ENCODE measurements around the gene BABAM2. TPM values are rescaled to one million over a fixed set of nuclear protein-coding genes. Genes with fewer than 3 reads are reported as not detected.

Gene BABAM2
- total and polyA plus RNA-seq, 2 of the 4 experiments (the other 2 are of a cell fraction) = 20.9 to 23.1 TPM

- H3K4me3 ChIP-seq (ENCODE audit: insufficient read depth, low read depth, low read length) = no peak overlapping the region
- peak overlapping the region; percentile 63; the same call in 1 of the 2 replicates for H3K18ac ChIP-seq (ENCODE audit: low read depth, low read length)
- H2BK5ac ChIP-seq (ENCODE audit: low read depth, low read length, poor library complexity, severe bottlenecking) = peak overlapping the region; percentile 65
- DNase-seq (peak; percentile 75), ATAC-seq (ENCODE audit: low read depth) (peak; percentile 47; the same call in 1 of the 2 replicates)
- H3K36me3 ChIP-seq (ENCODE audit: control insufficient read depth, insufficient read depth, low read length) = no peaks in the 10 kb centered on the region
- no peak overlapping the region for H4K91ac ChIP-seq (ENCODE audit: insufficient read depth, low read depth, low read length)
- H3K27ac ChIP-seq (ENCODE audit: insufficient read depth, low read length) = no peak overlapping the region
- H3K56ac ChIP-seq (ENCODE audit: extremely low read depth, insufficient read depth, low read length) = no peak overlapping the region
- H3K4me2 ChIP-seq (ENCODE audit: low read depth, low read length) = peak overlapping the region; percentile 20; the same call in 1 of the 2 replicates
- ChIA-PET CTCF (no interaction called here), POLR2A (ENCODE audit: unreplicated experiment) (no interaction called here)
- TF ChIP-seq FOS (IDR thresholded peaks at IDR 0.05; ENCODE audit: low read depth, low read length) (no peak), RFX5 (IDR thresholded peaks at IDR 0.05; ENCODE audit: low read depth, low read length) (no peak), CEBPB (IDR thresholded peaks at IDR 0.05; ENCODE audit: low read depth, low read length) (no peak), MAFK (IDR thresholded peaks at IDR 0.05; ENCODE audit: low read depth, low read length) (no peak), CHD1 (IDR thresholded peaks at IDR 0.05; ENCODE audit: low read depth, low read length) (no peak), RCOR1 (IDR thresholded peaks at IDR 0.05; ENCODE audit: insufficient replicate concordance, low read length) (no peak), SMC3 (IDR thresholded peaks at IDR 0.05; ENCODE audit: low read depth, low read length) (no peak), RAD21 (IDR thresholded peaks at IDR 0.05; ENCODE audit: low read length) (no peak), MAZ (IDR thresholded peaks at IDR 0.05; ENCODE audit: borderline replicate concordance, low read depth, low read length) (no peak), MXI1 (IDR thresholded peaks at IDR 0.05; ENCODE audit: borderline replicate concordance, low read depth, low read length) (no peak), NFE2L2 (IDR thresholded peaks at IDR 0.05; ENCODE audit: low read depth, low read length) (no peak), POLR2A (IDR thresholded peaks at IDR 0.05; ENCODE audit: low read depth, low read length) (no peak), ELK1 (IDR thresholded peaks at IDR 0.05; ENCODE audit: borderline replicate concordance, low read depth, low read length) (no peak), BHLHE40 (IDR thresholded peaks at IDR 0.05; ENCODE audit: low read depth, low read length) (no peak), CTCF (conservative IDR thresholded peaks at IDR 0.05; ENCODE audit: low read depth, low read length) (no peak), USF2 (IDR thresholded peaks at IDR 0.05; ENCODE audit: low read depth, low read length) (no peak)
- peak overlapping the region; percentile 47; the same call in 1 of the 2 replicates for H3K14ac ChIP-seq (replicated peaks; ENCODE audit: low read depth, low read length)
- peak overlapping the region; percentile 38; the same call in 1 of the 2 replicates for H3K4ac ChIP-seq (ENCODE audit: low read depth, low read length)
- H3K9me3 ChIP-seq (ENCODE audit: control insufficient read depth, insufficient read depth, low read length) = no peaks in the 10 kb centered on the region
- H4K8ac ChIP-seq (ENCODE audit: low read depth in 2 of 2, low read length in 2 of 2) = 0 out of 4 replicates have a peak overlapping the region, but pooled peaks of 1 of the 2 experiments have one; percentile 71
- H2AK9ac ChIP-seq (replicated peaks; ENCODE audit: low read depth, low read length, poor library complexity) = no peak overlapping the region
- WGBS, 2 experiments (ENCODE audit: extremely low coverage in 2 of 2, insufficient read length in 1 of 2) = 50% methylated on average over 1 of the region's 2 CpGs; no CpG with 5 or more reads in 1 of the 2 experiments
- no peaks in the 10 kb centered on the region for H3K27me3 ChIP-seq (ENCODE audit: control insufficient read depth, insufficient read depth, low read length)
- intact Hi-C loops (cut with micrococcal nuclease) = loop anchor here (10.0 kb wide), 1 partner anchor 228 kb away; the partner anchor contains the start of gene FOSL2
- H2BK15ac ChIP-seq (ENCODE audit: low read depth, low read length) = 0 out of 3 replicates have a peak overlapping the region, but pooled peaks have one; percentile 31
- peaks cover 0 to 12% of the 10 kb centered on the region in 2 experiments; a peak in 2 of 4 replicates for H3K79me1 ChIP-seq (ENCODE audit: low read depth in 1 of 2, low read length in 2 of 2)
- H2BK120ac ChIP-seq (ENCODE audit: low read depth, low read length) = peak overlapping the region; percentile 68; the same call in 1 of the 2 replicates
- peak overlapping the region; percentile 70 for H2BK20ac ChIP-seq (ENCODE audit: low read depth, low read length)
- H3K4me1 ChIP-seq (ENCODE audit: control insufficient read depth, insufficient read depth, low read length) = peaks cover 14% of the 10 kb centered on the region
- H4K20me1 ChIP-seq (ENCODE audit: insufficient read depth, low read length) = no peaks in the 10 kb centered on the region
- H4K5ac ChIP-seq (ENCODE audit: low read depth, low read length) = peak overlapping the region; percentile 61; the same call in 1 of the 2 replicates
- in situ Hi-C loops (cut with MboI; ENCODE audit: low sequenced_read_pairs) = no loop called here
- H3K9me1 ChIP-seq (ENCODE audit: insufficient read depth, low read length) = peaks cover 7% of the 10 kb centered on the region; the same call in 1 of the 2 replicates
- no peak overlapping the region for H3K9ac ChIP-seq (ENCODE audit: low read depth, low read length)
- H2AFZ ChIP-seq (replicated peaks; ENCODE audit: low read length, poor library complexity) = no peak overlapping the region
- H3K23ac ChIP-seq (ENCODE audit: low read depth, low read length) = no peak overlapping the region
- dilution Hi-C loops (cut with HindIII; ENCODE audit: low sequenced_read_pairs, unreplicated experiment) = no loop called here
- no peak overlapping the region for H2AK5ac ChIP-seq (ENCODE audit: low read depth, low read length)
- no TSS peak for BruUV-seq (replicated peaks)
These were observed 276.4 kb downstream of the BABAM2 start for GRCh38 chr2:28166956-28167355.
